ENCODE results near the gene OR10A6.

The OR10A6 gene

GRCh38 chr11:7931168-7931567 lies at the start of gene OR10A6:
OR10A6 (minus strand) TSS chr11:7931268; CDS start chr11:7928662, 2,606 bp downstream.
- Histone ChIP-seq H3K9me3 (no peaks in the 10 kb centered on the region), H3K4me3 (ENCODE audit: low read depth in 1 of 2, low read length in 1 of 2) (no peak within 1 kb of the TSS), H3K27ac (no peak within 1 kb of the TSS), H3K4me1 (ENCODE audit: control insufficient read depth in 1 of 2, insufficient read depth in 1 of 2, low read depth in 1 of 2, low read length in 1 of 2) (no peaks in the 10 kb centered on the region), H3K36me3 (no peaks in the 10 kb centered on the region), H3K27me3 (no peaks in the 10 kb centered on the region)
- TF ChIP-seq, protein P1, sequence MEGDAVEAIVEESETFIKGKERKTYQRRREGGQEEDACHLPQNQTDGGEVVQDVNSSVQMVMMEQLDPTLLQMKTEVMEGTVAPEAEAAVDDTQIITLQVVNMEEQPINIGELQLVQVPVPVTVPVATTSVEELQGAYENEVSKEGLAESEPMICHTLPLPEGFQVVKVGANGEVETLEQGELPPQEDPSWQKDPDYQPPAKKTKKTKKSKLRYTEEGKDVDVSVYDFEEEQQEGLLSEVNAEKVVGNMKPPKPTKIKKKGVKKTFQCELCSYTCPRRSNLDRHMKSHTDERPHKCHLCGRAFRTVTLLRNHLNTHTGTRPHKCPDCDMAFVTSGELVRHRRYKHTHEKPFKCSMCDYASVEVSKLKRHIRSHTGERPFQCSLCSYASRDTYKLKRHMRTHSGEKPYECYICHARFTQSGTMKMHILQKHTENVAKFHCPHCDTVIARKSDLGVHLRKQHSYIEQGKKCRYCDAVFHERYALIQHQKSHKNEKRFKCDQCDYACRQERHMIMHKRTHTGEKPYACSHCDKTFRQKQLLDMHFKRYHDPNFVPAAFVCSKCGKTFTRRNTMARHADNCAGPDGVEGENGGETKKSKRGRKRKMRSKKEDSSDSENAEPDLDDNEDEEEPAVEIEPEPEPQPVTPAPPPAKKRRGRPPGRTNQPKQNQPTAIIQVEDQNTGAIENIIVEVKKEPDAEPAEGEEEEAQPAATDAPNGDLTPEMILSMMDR (IDR thresholded peaks at IDR 0.05): no peak

DNA sequence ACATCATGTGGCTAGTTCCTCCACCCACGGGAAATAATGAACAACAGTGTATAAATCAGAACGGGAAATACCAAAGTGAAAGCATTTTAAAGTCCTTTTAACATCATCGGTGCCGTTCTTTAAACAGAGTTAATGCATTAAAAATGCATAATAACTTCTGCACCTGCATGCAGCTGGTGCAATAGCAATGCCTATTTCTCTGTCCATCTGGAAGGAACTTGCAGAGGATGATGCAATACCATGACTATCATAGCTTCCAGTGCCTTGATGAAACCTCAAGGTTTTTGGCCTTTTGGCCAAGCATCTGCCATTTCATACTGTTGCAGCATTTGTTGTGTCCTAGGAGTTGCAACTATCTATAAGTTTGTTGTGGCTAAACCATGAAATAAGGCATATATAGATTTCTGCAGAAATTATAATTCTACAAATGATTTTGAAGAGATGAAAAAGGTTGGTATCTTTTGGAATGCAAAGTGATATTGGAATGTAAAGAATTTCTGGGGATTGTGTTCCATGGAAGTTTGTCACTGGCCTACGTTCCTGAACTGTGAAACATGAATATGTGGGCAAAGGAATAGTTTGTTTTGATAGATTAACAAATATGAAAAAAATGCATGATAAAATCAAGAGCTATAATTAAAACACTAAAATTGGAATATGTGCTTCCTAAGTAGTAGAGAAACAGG lies 46.3 kb upstream of the OR10A6 start:
- Histone ChIP-seq H3K27ac (no peak overlapping the region), H3K27me3 (peaks cover 17% of the 10 kb centered on the region)
- TF ChIP-seq, protein P1 (IDR thresholded peaks at IDR 0.05): no peak

GRCh38 chr11:7974668-7975067 lies 43.6 kb upstream of the OR10A6 start:
- Histone ChIP-seq H3K36me3 (no peaks in the 10 kb centered on the region), H3K9me3 (no peaks in the 10 kb centered on the region), H3K4me3 (ENCODE audit: low read depth in 1 of 2, low read length in 1 of 2) (no peak overlapping the region), H3K27ac (no peak overlapping the region), H3K27me3 (peaks cover 32% of the 10 kb centered on the region), H3K4me1 (ENCODE audit: control insufficient read depth in 1 of 2, insufficient read depth in 1 of 2, low read depth in 1 of 2, low read length in 1 of 2) (no peaks in the 10 kb centered on the region)
- TF ChIP-seq, protein P1 (IDR thresholded peaks at IDR 0.05): no peak

More for the DNA sequence above, 46.3 kb upstream of the OR10A6 start:
- Histone ChIP-seq H3K36me3 (no peaks in the 10 kb centered on the region), H3K4me3 (ENCODE audit: low read depth in 1 of 2, low read length in 1 of 2) (no peak overlapping the region), H3K9me3 (no peaks in the 10 kb centered on the region), H3K4me1 (ENCODE audit: control insufficient read depth in 1 of 2, insufficient read depth in 1 of 2, low read depth in 1 of 2, low read length in 1 of 2) (no peaks in the 10 kb centered on the region)

DNA sequence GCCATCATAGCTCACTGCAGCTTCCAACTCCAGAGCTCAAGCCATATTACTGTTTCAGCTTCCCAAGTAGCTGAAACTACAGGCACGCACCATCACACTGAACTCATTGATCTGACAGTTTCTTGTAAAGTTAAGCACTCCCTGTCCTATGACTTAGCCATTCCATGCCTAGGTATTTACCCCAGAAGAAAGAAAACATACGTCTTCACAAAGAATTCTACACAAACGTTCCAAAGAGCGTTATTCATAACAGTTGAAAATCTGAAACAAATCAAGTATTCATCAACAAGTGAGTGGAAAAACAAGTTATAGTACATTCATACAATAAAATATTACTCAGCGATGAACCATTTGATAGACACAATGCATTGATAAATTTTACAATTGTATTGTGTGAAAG lies 41.9 kb upstream of the OR10A6 start:
- no peak overlapping the region for H3K4me3 ChIP-seq (ENCODE audit: low read depth in 1 of 2, low read length in 1 of 2)
- peaks cover 32% of the 10 kb centered on the region for H3K27me3 ChIP-seq
- H3K27ac ChIP-seq: no peak overlapping the region
- H3K4me1 ChIP-seq (ENCODE audit: control insufficient read depth in 1 of 2, insufficient read depth in 1 of 2, low read depth in 1 of 2, low read length in 1 of 2): no peaks in the 10 kb centered on the region
- no peaks in the 10 kb centered on the region for H3K9me3 ChIP-seq
- TF ChIP-seq, protein P1 (IDR thresholded peaks at IDR 0.05): no peak
- no peaks in the 10 kb centered on the region for H3K36me3 ChIP-seq

DNA sequence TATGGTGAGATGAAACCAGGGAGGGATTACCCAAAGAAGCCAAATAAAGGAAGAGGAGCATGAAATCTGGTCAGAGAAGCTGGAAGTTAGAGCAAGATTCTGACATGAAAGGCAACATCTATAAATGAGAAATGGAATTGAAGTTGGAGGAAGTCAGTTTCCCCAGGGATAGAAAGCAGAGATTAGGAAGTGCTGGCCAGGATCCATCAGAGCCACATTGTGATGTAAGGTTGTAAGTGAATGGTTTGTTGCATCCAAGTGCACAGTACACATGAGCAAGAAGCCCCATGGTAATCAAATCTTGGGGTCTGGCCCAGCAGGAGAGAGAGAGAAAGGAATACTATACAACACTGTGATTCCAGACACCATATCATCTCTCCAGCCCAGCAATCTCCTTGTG lies 40.8 kb upstream of the OR10A6 start:
- Histone ChIP-seq H3K27ac (no peak overlapping the region), H3K4me1 (ENCODE audit: control insufficient read depth in 1 of 2, insufficient read depth in 1 of 2, low read depth in 1 of 2, low read length in 1 of 2) (no peaks in the 10 kb centered on the region), H3K36me3 (no peaks in the 10 kb centered on the region)

More for the DNA sequence above, 40.8 kb upstream of the OR10A6 start:
- Histone ChIP-seq H3K27me3 (peaks cover 39% of the 10 kb centered on the region), H3K9me3 (no peaks in the 10 kb centered on the region), H3K4me3 (ENCODE audit: low read depth in 1 of 2, low read length in 1 of 2) (no peak overlapping the region)
- TF ChIP-seq, protein P1 (IDR thresholded peaks at IDR 0.05): no peak

Data from neutrophil (primary cell).